Tongue (tissue), 2 donors: Measurements from ENCODE around the gene NPC1L1. TPM values are rescaled to one million over a fixed set of nuclear protein-coding genes. Genes with fewer than 3 reads are reported as not detected.
"Not testable (repeated sequence)": the region's sequence is repeated elsewhere in the genome, so short reads cannot be mapped to it uniquely, and the experiment has no call there.

Experiments
- DNase-seq: peaks from one replicate; pipeline ENCODE4 v3.0.0-alpha.2; 2015
- total RNA-seq: library from RNA; depleted of rRNA; stranded (reverse); fragments of >200 nt; gene quantifications from one replicate; pipeline ENCODE4 v1.2.3, GENCODE V29; 2014

NPC1L1 gene
- total RNA-seq, 1 donor from 2014 or later = not detected

- DNase-seq = no peak
Observed at GRCh38 chr7:44565795-44566559, 24.8 kb upstream of the NPC1L1 start.

GRCh38 chr7:44565097-44565794, 24.1 kb upstream of the NPC1L1 start:
- peak; percentile 76 for DNase-seq

- DNase-seq = no peak
Observed at GRCh38 chr7:44564606-44565005, 23.5 kb upstream of the NPC1L1 start.

GRCh38 chr7:44563171-44563679, 22.1 kb upstream of the NPC1L1 start:
- no peak for DNase-seq

- DNase-seq = not testable (repeated sequence)
Observed at GRCh38 chr7:44562622-44562962, 21.5 kb upstream of the NPC1L1 start.

- peak; percentile 11 for DNase-seq
Observed at GRCh38 chr7:44561962-44562621, 21.0 kb upstream of the NPC1L1 start.

- DNase-seq = no peak
Observed at GRCh38 chr7:44561481-44561880, 20.4 kb upstream of the NPC1L1 start.

- DNase-seq = no peak
Observed at GRCh38 chr7:44559485-44559884, 18.4 kb upstream of the NPC1L1 start.

GRCh38 chr7:44557485-44557884, 16.4 kb upstream of the NPC1L1 start:
- DNase-seq = no peak

- DNase-seq = no peak
Observed at GRCh38 chr7:44555350-44555749, 14.2 kb upstream of the NPC1L1 start.

- DNase-seq = not testable (repeated sequence)
Observed at GRCh38 chr7:44552473-44553005, 11.4 kb upstream of the NPC1L1 start.

- DNase-seq = no peak
Observed at GRCh38 chr7:44549457-44549856, 8.3 kb upstream of the NPC1L1 start.

GRCh38 chr7:44548893-44549292, 7.8 kb upstream of the NPC1L1 start:
- no peak for DNase-seq

GRCh38 chr7:44547536-44548231, 6.6 kb upstream of the NPC1L1 start:
- no peak for DNase-seq

GRCh38 chr7:44541876-44542610, 913 bp upstream of the NPC1L1 start:
- no peak for DNase-seq

- DNase-seq = no peak
Observed at GRCh38 chr7:44540592-44541027, 520 bp downstream of the NPC1L1 start.

GRCh38 chr7:44539669-44540506, 1.2 kb downstream of the NPC1L1 start:
- no peak for DNase-seq

- DNase-seq = no peak
Observed at GRCh38 chr7:44538798-44539668, 2.1 kb downstream of the NPC1L1 start.

GRCh38 chr7:44538093-44538797, 2.9 kb downstream of the NPC1L1 start:
- no peak for DNase-seq
